K562 (cell line): ENCODE data around the gene MED31.
A peak's percentile ranks its signal among the peaks of the same experiment; 100 is the strongest.

Experiments
- ATF3 ChIP-seq, 2 experiments: fragments of 450-650 bp in 1 of 2; sonication (generic) in 1 of 2; formaldehyde crosslinking in 1 of 2; IDR thresholded peaks in 1 of 2; conservative IDR thresholded peaks in 1 of 2; 2 replicates each; pipeline versions ENCODE4 v1.6.1 to v1.8.1; 2016 to 2023; ENCODE audit warnings: mild to moderate bottlenecking in 2 of 2, moderate library complexity in 2 of 2, inconsistent platforms in 1 of 2, missing genetic modification reagents in 1 of 2
- CREM ChIP-seq: IDR thresholded peaks from 2 replicates; pipeline ENCODE4 v1.6.1; 2014; ENCODE audit warnings: antibody characterized with exemption, low read depth
- KLF16 ChIP-seq: IDR thresholded peaks from 2 replicates; pipeline ENCODE4 v1.6.1; 2016; ENCODE audit warnings: antibody characterized with exemption
- MAFK ChIP-seq: IDR thresholded peaks from 2 replicates; pipeline ENCODE4 v1.6.1; 2011; ENCODE audit warnings: low read length, improper control_type of control experiment
- MAZ ChIP-seq, 2 experiments: fragments of 450-650 bp in 1 of 2; sonication (generic) in 1 of 2; formaldehyde crosslinking; IDR thresholded peaks in 1 of 2; conservative IDR thresholded peaks in 1 of 2; 2 replicates each; pipeline versions ENCODE4 v1.4.0 to v1.5.0; 2020; ENCODE audit warnings: mild to moderate bottlenecking in 1 of 2, missing genetic modification reagents in 1 of 2
- NR2C1 ChIP-seq, 2 experiments: fragments of 450-650 bp; IDR thresholded peaks; 2 replicates each; pipeline ENCODE4 v1.6.1; 2017; ENCODE audit warnings: mild to moderate bottlenecking in 2 of 2, antibody characterized with exemption in 1 of 2, inconsistent platforms in 1 of 2, missing compliant biosample characterization in 1 of 2, missing genetic modification characterization in 1 of 2
- POLR2AphosphoS5 ChIP-seq: IDR thresholded peaks from 2 replicates; pipeline ENCODE4 v1.6.1; 2011; ENCODE audit warnings: mild to moderate bottlenecking, low read depth, low read length, moderate library complexity; ENCODE audit not compliant: control insufficient read depth, insufficient read depth
- SIN3A ChIP-seq, 2 experiments: fragments of 150-350 bp in 1 of 2; IDR thresholded peaks; 2 replicates each; pipeline ENCODE4 v1.6.1; 2011 to 2016; ENCODE audit warnings: borderline replicate concordance in 2 of 2, low read depth in 2 of 2, low read length in 2 of 2, mild to moderate bottlenecking in 2 of 2, moderate library complexity in 2 of 2; ENCODE audit not compliant: control insufficient read depth in 1 of 2
- TEAD4 ChIP-seq, 2 experiments: sonication (generic) in 1 of 2; formaldehyde crosslinking in 1 of 2; IDR thresholded peaks; 2 replicates each; pipeline versions ENCODE4 v1.6.1 to v1.8.0; 2012 to 2022; ENCODE audit warnings: borderline replicate concordance in 1 of 2, inconsistent platforms in 1 of 2, low read length in 1 of 2, mild to moderate bottlenecking in 1 of 2, missing genetic modification reagents in 1 of 2
- ZNF140 ChIP-seq: fragments of 250-450 bp; sonication (Bioruptor Pico); IDR thresholded peaks from 2 replicates; pipeline ENCODE4 v1.8.0; 2021; ENCODE audit warnings: moderate library complexity, mild to moderate bottlenecking, inconsistent platforms

GRCh38 chr17:6633263-6633662, 18.1 kb downstream of the MED31 start:
- TF ChIP-seq CREM (no peak), MAZ (CRISPR knock-in tag; conservative IDR thresholded peaks at IDR 0.05 in 1 of 2, IDR thresholded peaks at IDR 0.05 in 1 of 2) (no peak), MAFK (peak; percentile 58; the same call in 1 of the 2 replicates), POLR2AphosphoS5 (no peak), ZNF140 (CRISPR knock-in tag) (no peak), KLF16 (no peak), SIN3A (IDR thresholded peaks at IDR 0.05; ENCODE audit: borderline replicate concordance in 2 of 2, control insufficient read depth in 1 of 2, low read depth in 2 of 2, low read length in 2 of 2) (no peak), TEAD4 (IDR thresholded peaks at IDR 0.05; ENCODE audit: low read length) (no peak), TEAD4 (CRISPR knock-in tag; IDR thresholded peaks at IDR 0.05; ENCODE audit: borderline replicate concordance) (no peak), ATF3 (IDR thresholded peaks at IDR 0.05) (no peak), ATF3 (CRISPR knock-in tag; conservative IDR thresholded peaks at IDR 0.05) (no peak), NR2C1 (IDR thresholded peaks at IDR 0.05) (no peak), NR2C1 (tag; IDR thresholded peaks at IDR 0.05) (no peak)
